HG03439 (cell line): ENCODE results near the gene CYSTM1.

Experiments used
- ATAC-seq: cut with Tn5 transposase; IDR thresholded peaks from one replicate; pipeline ENCODE4 v1.9.1; 2021; ENCODE audit warnings: mild to moderate bottlenecking, moderate library complexity; ENCODE audit not compliant: unreplicated experiment

CYSTM1 gene

GRCh38 chr5:140232731-140233130, 57.7 kb downstream of the CYSTM1 start:
- no peak for ATAC-seq

- ATAC-seq = no peak
Measured at GRCh38 chr5:140234377-140234989, 59.5 kb downstream of the CYSTM1 start.

GRCh38 chr5:140235791-140236551, 61.0 kb downstream of the CYSTM1 start:
- no peak for ATAC-seq

GRCh38 chr5:140236891-140237598, 62.1 kb downstream of the CYSTM1 start:
- ATAC-seq = no peak

GRCh38 chr5:140238756-140239155, 63.8 kb downstream of the CYSTM1 start:
- ATAC-seq = no peak

- ATAC-seq = no peak
Measured at GRCh38 chr5:140239461-140239860, 64.5 kb downstream of the CYSTM1 start.

- no peak for ATAC-seq
Measured at GRCh38 chr5:140239939-140240700, 65.1 kb downstream of the CYSTM1 start.

GRCh38 chr5:140240987-140241706, 66.2 kb downstream of the CYSTM1 start:
- no peak for ATAC-seq

- no peak for ATAC-seq
Measured at GRCh38 chr5:140242099-140242498, 67.1 kb downstream of the CYSTM1 start.

GRCh38 chr5:140242890-140243585, 68.0 kb downstream of the CYSTM1 start:
- ATAC-seq = no peak

- ATAC-seq = no peak
Measured at GRCh38 chr5:140243706-140244250, 68.8 kb downstream of the CYSTM1 start.

- no peak for ATAC-seq
Measured at GRCh38 chr5:140244525-140245025, 69.6 kb downstream of the CYSTM1 start.

- no peak for ATAC-seq
Measured at GRCh38 chr5:140245341-140245740, 70.4 kb downstream of the CYSTM1 start.

GRCh38 chr5:140245926-140246325, 70.9 kb downstream of the CYSTM1 start:
- ATAC-seq = no peak

GRCh38 chr5:140246378-140247122, 71.6 kb downstream of the CYSTM1 start:
- no peak for ATAC-seq

GRCh38 chr5:140248414-140248813, 73.4 kb downstream of the CYSTM1 start:
- no peak for ATAC-seq

GRCh38 chr5:140249536-140249935, 74.5 kb downstream of the CYSTM1 start:
- ATAC-seq = no peak

- no peak for ATAC-seq
Measured at GRCh38 chr5:140250386-140250785, 75.4 kb downstream of the CYSTM1 start.

- peak; percentile 56 for ATAC-seq
Measured at GRCh38 chr5:140251527-140251973, 76.6 kb downstream of the CYSTM1 start.
